ENCODE measurements around the gene RAC2.

GRCh38 chr22:37193629-37194191, 50.4 kb downstream of the RAC2 start:
- TF ChIP-seq POLR2A (IDR thresholded peaks at IDR 0.05) (no peak), CTCF (IDR thresholded peaks at IDR 0.05) (no peak)
